Myometrial cell (primary cell): Measurements from ENCODE around the gene TMEM218. TPM values are rescaled to one million over a fixed set of nuclear protein-coding genes. Genes with fewer than 3 reads are reported as not detected.

ENCODE experiments used
- total RNA-seq: library from RNA; depleted of rRNA; stranded (reverse); fragments of >200 nt; gene quantifications from 2 replicates; pipeline ENCODE4 v1.2.3, GENCODE V29; 2015

Gene TMEM218
- total RNA-seq: 32.3 and 43.1 TPM in 2 replicates

DNA sequence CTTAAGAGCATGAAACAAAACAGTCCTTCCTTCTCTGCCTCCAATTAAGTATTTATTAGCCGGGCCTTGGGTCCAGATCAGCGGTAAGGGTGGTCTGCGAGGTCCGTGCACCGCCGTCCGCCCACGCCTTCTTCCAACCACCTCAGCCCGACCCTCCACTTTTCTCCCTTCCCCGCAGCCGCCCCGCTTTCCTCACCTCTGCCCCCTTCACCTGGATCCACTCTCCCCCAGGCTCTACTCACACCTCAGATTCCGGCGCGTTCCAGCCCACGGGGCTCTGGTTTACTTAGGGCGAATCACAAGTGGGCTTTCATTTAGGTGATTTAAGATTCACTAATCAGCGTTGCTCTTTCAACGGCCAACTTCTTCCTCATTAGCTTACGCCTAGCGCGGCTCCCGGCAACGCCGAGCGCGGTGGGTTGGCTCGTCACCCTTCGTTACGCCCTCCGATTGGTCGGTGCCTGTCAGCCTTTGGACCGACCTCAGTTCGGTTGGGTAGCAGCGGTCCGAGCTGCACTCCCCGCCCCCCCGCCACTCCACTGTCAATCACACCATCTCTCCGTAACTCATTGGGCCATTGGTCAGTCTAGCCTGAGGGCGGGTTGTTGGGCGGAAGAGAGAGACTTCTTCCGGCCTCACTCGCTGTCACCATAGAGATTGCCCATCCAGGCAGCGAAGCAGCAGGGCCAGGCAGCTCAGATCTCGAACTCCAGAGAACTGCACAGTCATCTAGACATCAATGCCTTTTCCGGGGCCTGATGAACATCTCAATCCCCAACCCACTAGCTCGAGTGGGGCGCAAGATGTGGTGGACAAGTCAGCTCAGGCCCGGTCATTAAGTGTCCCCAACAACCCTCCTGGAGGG, at the start of gene TMEM218:
TMEM218 (minus strand) TSS at position 284 of the 865 bp plus-strand sequence. CDS start 9,385 bp downstream, outside the sequence.

GRCh38 chr11:125062931-125063428, 48.4 kb downstream of the TMEM218 start, which contains the start of gene SLC37A2:
Gene SLC37A2 (plus strand): TSS chr11:125063305. CDS start chr11:125063368, 63 bp downstream.

Other genes with a start within 250 kb of the TMEM218 start
- gene ROBO3, start 246.2 kb downstream of the TMEM218 start, total RNA-seq: 7.4 and 23.6 TPM in 2 replicates
- gene ROBO4, start 213.8 kb downstream of the TMEM218 start, total RNA-seq: 5.5 and 8.6 TPM in 2 replicates
- gene HEPN1, start 192.4 kb downstream of the TMEM218 start, total RNA-seq: not detected in 2 replicates
- gene HEPACAM, start 175.6 kb downstream of the TMEM218 start, total RNA-seq: 0.29 and 0.35 TPM in 2 replicates
- gene CCDC15, start 157.4 kb downstream of the TMEM218 start, total RNA-seq: 1.7 and 8.0 TPM in 2 replicates
- gene SLC37A2, start 48.3 kb downstream of the TMEM218 start, total RNA-seq: 5.2 and 5.5 TPM in 2 replicates
- under 0.01 TPM in 1 of 2 replicates, not detected in the other for gene PKNOX2, start 53.1 kb upstream of the TMEM218 start, total RNA-seq